Colonic mucosa (tissue), 4 donors: ENCODE measurements around the gene RABGAP1L. TPM values are rescaled to one million over a fixed set of nuclear protein-coding genes. Genes with fewer than 3 reads are reported as not detected.

Experiments
- DNase-seq: peaks from one replicate; pipeline ENCODE4 v3.0.0-alpha.2; 2020
- H3K27ac ChIP-seq: fragments of 200-600 bp; one replicate; pipeline ENCODE4 v1.8.0; 2021
- H3K27me3 ChIP-seq: fragments of 200-600 bp; one replicate; pipeline ENCODE4 v1.8.0; 2021
- H3K36me3 ChIP-seq: fragments of 200-600 bp; one replicate; pipeline ENCODE4 v1.8.0; 2021
- H3K4me1 ChIP-seq: fragments of 200-600 bp; one replicate; pipeline ENCODE4 v1.8.0; 2021; ENCODE audit warnings: mild to moderate bottlenecking
- H3K4me3 ChIP-seq: fragments of 200-600 bp; one replicate; pipeline ENCODE4 v1.8.0; 2021
- H3K9ac ChIP-seq, 2 donors: one replicate each; pipeline ENCODE4 v1.7.0; 2013; ENCODE audit warnings: control low read depth in 2 of 2, low read depth in 2 of 2, low read length in 2 of 2
- H3K9me3 ChIP-seq: fragments of 200-600 bp; one replicate; pipeline ENCODE4 v1.8.0; 2021
- CTCF ChIP-seq: fragments of 200-600 bp; IDR thresholded peaks from one replicate; pipeline ENCODE4 v1.8.0; 2022; ENCODE audit warnings: antibody characterized with exemption, mild to moderate bottlenecking
- intact Hi-C: fragments of 100-400 bp; cut with DNase I; formaldehyde crosslinking; loops from one replicate; pipeline ENCODE4 v1.14.1; 2022
- total RNA-seq, 2 donors: library from RNA; stranded (reverse); fragmentation: NEBNext Ultra II Directional in 1 of 2; extraction: Animal tissue kit (Norgen Biotek cat#: 25700) in 1 of 2; gene quantifications; one replicate each; pipeline ENCODE4 v1.2.1, GENCODE V29; 2021
- donor health status: healthy.
- donor health status: DM: no; HTN: no; CAD: no.
- donor health status: DM: no; HTN: no; CAD: no.

Gene RABGAP1L
- total RNA-seq, 2 donors from 2014 or later, result 50.3 to 87.0 TPM

- Histone ChIP-seq H3K27me3 (no peaks in the 10 kb centered on the region), H3K4me1 (no peaks in the 10 kb centered on the region), H3K9me3 (no peaks in the 10 kb centered on the region), H3K27ac (no peak overlapping the region), H3K4me3 (no peak overlapping the region), H3K36me3 (no peaks in the 10 kb centered on the region), H3K9ac (no peak overlapping the region)
- no peak for TF ChIP-seq CTCF
- no peak for DNase-seq
- intact Hi-C loops, result no loop called here
These were observed 498.1 kb downstream of the RABGAP1L start for GRCh38 chr1:174657411-174657810.

GRCh38 chr1:174657893-174658292, 498.6 kb downstream of the RABGAP1L start:
- no peak overlapping the region for H3K4me3 ChIP-seq
- H3K9ac ChIP-seq, result no peak overlapping the region
- no peaks in the 10 kb centered on the region for H3K9me3 ChIP-seq
- DNase-seq, result no peak
- intact Hi-C loops, result no loop called here
- H3K27me3 ChIP-seq, result no peaks in the 10 kb centered on the region
- no peaks in the 10 kb centered on the region for H3K36me3 ChIP-seq
- H3K27ac ChIP-seq, result no peak overlapping the region
- H3K4me1 ChIP-seq, result no peaks in the 10 kb centered on the region
- TF ChIP-seq CTCF, result no peak

- Histone ChIP-seq H3K4me1 (no peaks in the 10 kb centered on the region), H3K27ac (no peak overlapping the region), H3K4me3 (no peak overlapping the region), H3K36me3 (no peaks in the 10 kb centered on the region), H3K9ac (no peak overlapping the region), H3K9me3 (no peaks in the 10 kb centered on the region), H3K27me3 (no peaks in the 10 kb centered on the region)
- DNase-seq, result no peak
- no peak for TF ChIP-seq CTCF
- intact Hi-C loops, result no loop called here
These were observed 500.5 kb downstream of the RABGAP1L start for GRCh38 chr1:174659823-174660222.

GRCh38 chr1:174660476-174660875, 501.2 kb downstream of the RABGAP1L start:
- Histone ChIP-seq H3K9me3 (no peaks in the 10 kb centered on the region), H3K27me3 (no peaks in the 10 kb centered on the region), H3K4me1 (no peaks in the 10 kb centered on the region), H3K27ac (no peak overlapping the region), H3K36me3 (no peaks in the 10 kb centered on the region), H3K9ac (no peak overlapping the region), H3K4me3 (no peak overlapping the region)
- TF ChIP-seq CTCF, result no peak
- intact Hi-C loops, result no loop called here
- no peak for DNase-seq

- no peaks in the 10 kb centered on the region for H3K9me3 ChIP-seq
- TF ChIP-seq CTCF, result no peak
- no peaks in the 10 kb centered on the region for H3K4me1 ChIP-seq
- no peak for DNase-seq
- H3K36me3 ChIP-seq, result no peaks in the 10 kb centered on the region
- H3K4me3 ChIP-seq, result no peak overlapping the region
- no peaks in the 10 kb centered on the region for H3K27me3 ChIP-seq
- intact Hi-C loops, result no loop called here
- H3K27ac ChIP-seq, result no peak overlapping the region
- no peak overlapping the region for H3K9ac ChIP-seq
These were observed 504.0 kb downstream of the RABGAP1L start for GRCh38 chr1:174663358-174663757.

- DNase-seq, result no peak
- Histone ChIP-seq H3K9ac (no peak overlapping the region), H3K4me1 (no peaks in the 10 kb centered on the region), H3K9me3 (no peaks in the 10 kb centered on the region), H3K27ac (no peak overlapping the region), H3K27me3 (no peaks in the 10 kb centered on the region), H3K36me3 (no peaks in the 10 kb centered on the region), H3K4me3 (no peak overlapping the region)
- intact Hi-C loops, result no loop called here
- no peak for TF ChIP-seq CTCF
These were observed 506.9 kb downstream of the RABGAP1L start for GRCh38 chr1:174666248-174666647.
